Measurements from ENCODE around the gene MAPK9. TPM values are rescaled to one million over a fixed set of nuclear protein-coding genes. Genes with fewer than 3 reads are reported as not detected.
"Not testable (repeated sequence)": the region's sequence is repeated elsewhere in the genome, so short reads cannot be mapped to it uniquely, and the experiment has no call there.

The MAPK9 gene
- total RNA-seq, 1 experiment from 2014 or later, result 93.1 TPM

GRCh38 chr5:180301253-180301652 is 9.4 kb upstream of the MAPK9 start:
- ChIA-PET CTCF (no interaction called here), POLR2A (interaction anchor here (0.9 kb wide), 1 partner anchor 13 kb away, joined by 3 read pairs; no protein-coding TSS in a partner anchor)
- no peaks in the 10 kb centered on the region for H3K27me3 ChIP-seq (replicated peaks; ENCODE audit: control insufficient read depth, insufficient read depth, low read length)
- H3K27ac Mint-ChIP-seq (ENCODE audit: unreplicated experiment), result no peak overlapping the region
- BruUV-seq (replicated peaks), result no TSS peak
- H3K4me1 Mint-ChIP-seq (ENCODE audit: low read depth, unreplicated experiment), result no peaks in the 10 kb centered on the region
- no peaks in the 10 kb centered on the region; the same call in 1 of the 2 replicates for H3K36me3 ChIP-seq (ENCODE audit: control insufficient read depth, insufficient read depth, low read length)
- TF ChIP-seq CTCF (IDR thresholded peaks at IDR 0.05; ENCODE audit: insufficient read depth in 1 of 2, low read depth in 1 of 2, low read length in 1 of 2, severe bottlenecking in 1 of 2, unreplicated experiment in 1 of 2), result no peak
- H3K36me3 Mint-ChIP-seq (ENCODE audit: insufficient read depth, unreplicated experiment), result no peaks in the 10 kb centered on the region
- no peaks in the 10 kb centered on the region for H3K27me3 Mint-ChIP-seq (ENCODE audit: insufficient read depth, unreplicated experiment)
- no peak overlapping the region for H3K4me3 Mint-ChIP-seq (ENCODE audit: unreplicated experiment)
- no peak for DNase-seq
- no peak overlapping the region for H3K4me3 ChIP-seq (ENCODE audit: low read depth, low read length)
- peaks cover 5% of the 10 kb centered on the region; the same call in 1 of the 2 replicates for H3K4me1 ChIP-seq
- H3K9me3 ChIP-seq, result no peaks in the 10 kb centered on the region
- intact Hi-C loops (cut with micrococcal nuclease; ENCODE audit: unreplicated experiment), result no loop called here
- H3K9me3 Mint-ChIP-seq (ENCODE audit: unreplicated experiment), result no peaks in the 10 kb centered on the region

DNA sequence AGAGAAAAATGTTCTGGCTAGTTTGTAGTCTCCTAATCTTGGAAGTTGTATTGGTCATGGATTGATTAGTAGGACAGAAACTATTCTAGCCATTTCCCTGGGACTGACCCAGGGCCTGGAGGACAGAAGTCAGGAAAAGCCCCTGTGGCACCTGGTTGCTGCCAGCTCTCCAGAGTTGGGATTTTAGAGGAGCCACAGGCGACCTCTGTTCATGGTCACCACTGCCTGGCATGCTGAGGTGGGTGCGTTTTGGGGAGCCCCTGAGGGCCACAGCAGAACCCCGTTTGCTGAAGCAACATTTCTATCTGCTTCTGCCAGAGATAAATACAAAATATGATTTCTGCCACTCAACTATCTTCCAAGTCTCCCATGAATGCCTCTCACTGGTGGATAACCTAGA is 7.6 kb upstream of the MAPK9 start:
- H3K36me3 Mint-ChIP-seq (ENCODE audit: insufficient read depth, unreplicated experiment), result no peaks in the 10 kb centered on the region
- no peak overlapping the region for H3K27ac Mint-ChIP-seq (ENCODE audit: unreplicated experiment)
- DNase-seq, result no peak
- POLR2A ChIA-PET, result no interaction called here
- CTCF ChIA-PET, result no interaction called here
- Histone ChIP-seq H3K27me3 (replicated peaks; ENCODE audit: control insufficient read depth, insufficient read depth, low read length) (no peaks in the 10 kb centered on the region), H3K9me3 (no peaks in the 10 kb centered on the region), H3K4me3 (ENCODE audit: low read depth, low read length) (no peak overlapping the region), H3K36me3 (ENCODE audit: control insufficient read depth, insufficient read depth, low read length) (no peaks in the 10 kb centered on the region; the same call in 1 of the 2 replicates), H3K4me1 (peaks cover 5% of the 10 kb centered on the region; the same call in 1 of the 2 replicates)
- no peaks in the 10 kb centered on the region for H3K27me3 Mint-ChIP-seq (ENCODE audit: insufficient read depth, unreplicated experiment)
- no peak overlapping the region for H3K4me3 Mint-ChIP-seq (ENCODE audit: unreplicated experiment)
- no peak for TF ChIP-seq CTCF (IDR thresholded peaks at IDR 0.05; ENCODE audit: insufficient read depth in 1 of 2, low read depth in 1 of 2, low read length in 1 of 2, severe bottlenecking in 1 of 2, unreplicated experiment in 1 of 2)
- H3K9me3 Mint-ChIP-seq (ENCODE audit: unreplicated experiment), result no peaks in the 10 kb centered on the region
- intact Hi-C loops (cut with micrococcal nuclease; ENCODE audit: unreplicated experiment), result no loop called here
- no TSS peak for BruUV-seq (replicated peaks)
- no peaks in the 10 kb centered on the region for H3K4me1 Mint-ChIP-seq (ENCODE audit: low read depth, unreplicated experiment)

- H3K36me3 ChIP-seq (ENCODE audit: control insufficient read depth, insufficient read depth, low read length); H3K4me1 Mint-ChIP-seq (ENCODE audit: low read depth, unreplicated experiment); H3K27me3 Mint-ChIP-seq (ENCODE audit: insufficient read depth, unreplicated experiment); H3K27me3 ChIP-seq (replicated peaks; ENCODE audit: control insufficient read depth, insufficient read depth, low read length); DNase-seq; CTCF ChIA-PET; H3K36me3 Mint-ChIP-seq (ENCODE audit: insufficient read depth, unreplicated experiment); H3K27ac Mint-ChIP-seq (ENCODE audit: unreplicated experiment); H3K4me3 ChIP-seq (ENCODE audit: low read depth, low read length); BruUV-seq (replicated peaks); H3K4me3 Mint-ChIP-seq (ENCODE audit: unreplicated experiment); H3K9me3 Mint-ChIP-seq (ENCODE audit: unreplicated experiment); intact Hi-C loops (cut with micrococcal nuclease; ENCODE audit: unreplicated experiment); H3K4me1 ChIP-seq; POLR2A ChIA-PET; H3K9me3 ChIP-seq: not testable (repeated sequence)
Measured at GRCh38 chr5:180299014-180299413, 7.1 kb upstream of the MAPK9 start.
